Lower leg skin (tissue), 3 donors: ENCODE data around the gene DCAF8L2.

Experiments used
- CTCF ChIP-seq, 3 donors: fragments of 450-650 bp; IDR thresholded peaks; one replicate each; pipeline ENCODE4 v1.5.1; 2016; ENCODE audit warnings: antibody characterized with exemption in 3 of 3, mild to moderate bottlenecking in 3 of 3, moderate library complexity in 2 of 3
- POLR2A ChIP-seq, 2 donors: fragments of 450-650 bp; IDR thresholded peaks; one replicate each; pipeline ENCODE4 v1.6.1; 2016 to 2017; ENCODE audit warnings: antibody characterized with exemption in 2 of 2, mild to moderate bottlenecking in 1 of 2, moderate library complexity in 1 of 2

GRCh38 chrX:27619975-27620374, 29.8 kb downstream of the DCAF8L2 start:
- no peak for TF ChIP-seq CTCF (IDR thresholded peaks at IDR 0.05)
- TF ChIP-seq POLR2A (IDR thresholded peaks at IDR 0.05) = no peak
